Stimulated activated CD4-positive, alpha-beta T cell treated with anti-CD3 and anti-CD28 coated beads, Interleukin-12 subunit alpha, Interleukin-12 subunit beta, amount 100 ng/mL, for 24 hours (primary cell): ENCODE results near the gene CSE1L.
"Not testable (repeated sequence)": the region's sequence is repeated elsewhere in the genome, so short reads cannot be mapped to it uniquely, and the experiment has no call there.

Experiments used
- DNase-seq, 2 experiments: peaks; one replicate each; pipeline ENCODE4 v3.0.0-alpha.2; 2020; ENCODE audit warnings: low read depth in 2 of 2

CSE1L gene

GRCh38 chr20:49078310-49078709 lies 32.2 kb downstream of the CSE1L start:
- DNase-seq: no peak

- not testable (repeated sequence) for DNase-seq
Observed at GRCh38 chr20:49082295-49082694, 36.2 kb downstream of the CSE1L start.

- no peak for DNase-seq
Observed at GRCh38 chr20:49091104-49091503, 45.0 kb downstream of the CSE1L start.

- no peak for DNase-seq
Observed at GRCh38 chr20:49091762-49092161, 45.6 kb downstream of the CSE1L start.

- no peak for DNase-seq
Observed at GRCh38 chr20:49096203-49096730, 50.2 kb downstream of the CSE1L start.

GRCh38 chr20:49097159-49097558 lies 51.0 kb downstream of the CSE1L start:
- DNase-seq: no peak

GRCh38 chr20:49098136-49098535 lies 52.0 kb downstream of the CSE1L start:
- DNase-seq: no peak

GRCh38 chr20:49099011-49099410 lies 52.9 kb downstream of the CSE1L start:
- DNase-seq: no peak

- DNase-seq: not testable (repeated sequence)
Observed at GRCh38 chr20:49100292-49100691, 54.2 kb downstream of the CSE1L start.

GRCh38 chr20:49100972-49101371 lies 54.9 kb downstream of the CSE1L start:
- no peak for DNase-seq

GRCh38 chr20:49103019-49103418 lies 56.9 kb downstream of the CSE1L start:
- no peak for DNase-seq

GRCh38 chr20:49103647-49104364 lies 57.7 kb downstream of the CSE1L start:
- DNase-seq: no peak

GRCh38 chr20:49104365-49104648 lies 58.2 kb downstream of the CSE1L start:
- DNase-seq: no peak

- DNase-seq: not testable (repeated sequence)
Observed at GRCh38 chr20:49104979-49105547, 59.0 kb downstream of the CSE1L start.

GRCh38 chr20:49106328-49106727 lies 60.2 kb downstream of the CSE1L start:
- DNase-seq: no peak

GRCh38 chr20:49110767-49111694 lies 64.9 kb downstream of the CSE1L start:
- no peak for DNase-seq

GRCh38 chr20:49112596-49113274 lies 66.6 kb downstream of the CSE1L start:
- no peak for DNase-seq

- DNase-seq: no peak
Observed at GRCh38 chr20:49115564-49115963, 69.5 kb downstream of the CSE1L start.

GRCh38 chr20:49118307-49118706 lies 72.2 kb downstream of the CSE1L start:
- DNase-seq: no peak

GRCh38 chr20:49119988-49120387 lies 73.9 kb downstream of the CSE1L start:
- no peak for DNase-seq

GRCh38 chr20:49122920-49123319 lies 76.8 kb downstream of the CSE1L start:
- DNase-seq: no peak

GRCh38 chr20:49123982-49124381 lies 77.9 kb downstream of the CSE1L start:
- DNase-seq: no peak
